Measurements from ENCODE around the gene CD93.

- no peak for TF ChIP-seq CTBP1 (IDR thresholded peaks at IDR 0.05; ENCODE audit: borderline replicate concordance)
- no peak for TF ChIP-seq FOXM1 (IDR thresholded peaks at IDR 0.05; ENCODE audit: borderline replicate concordance)
- no peak for TF ChIP-seq FOXK2 (IDR thresholded peaks at IDR 0.05)
- TF ChIP-seq SUZ12 (IDR thresholded peaks at IDR 0.05), result no peak
- TF ChIP-seq SP1 (IDR thresholded peaks at IDR 0.05), result no peak
- no peak for TF ChIP-seq TARDBP (IDR thresholded peaks at IDR 0.05)
- no peak for TF ChIP-seq HDGF (IDR thresholded peaks at IDR 0.05; ENCODE audit: borderline replicate concordance)
- TF ChIP-seq ZNF384 (IDR thresholded peaks at IDR 0.05), result no peak
- no peak for TF ChIP-seq BHLHE40 (IDR thresholded peaks at IDR 0.05; ENCODE audit: borderline replicate concordance)
- TF ChIP-seq NFRKB (IDR thresholded peaks at IDR 0.05), result no peak
- TF ChIP-seq ARNT (IDR thresholded peaks at IDR 0.05), result no peak
Measured at GRCh38 chr20:23091721-23092383, 5.7 kb upstream of the CD93 start.

All from HEK293T (cell line).